IPS-18a (cell line): ENCODE data around the gene HOXA3.

Experiments
- H3K27ac ChIP-seq: one replicate; pipeline ENCODE4 v1.5.1; 2013; ENCODE audit warnings: low read length
- H3K27me3 ChIP-seq: one replicate; pipeline ENCODE4 v1.6.1; 2013; ENCODE audit warnings: mild to moderate bottlenecking, low read length; ENCODE audit not compliant: control insufficient read depth, insufficient read depth
- H3K36me3 ChIP-seq: one replicate; pipeline ENCODE4 v1.6.1; 2013; ENCODE audit warnings: low read depth, low read length; ENCODE audit not compliant: control insufficient read depth
- H3K4me1 ChIP-seq: one replicate; pipeline ENCODE4 v1.6.1; 2013; ENCODE audit warnings: low read depth, low read length; ENCODE audit not compliant: control insufficient read depth
- H3K4me3 ChIP-seq: one replicate; pipeline ENCODE4 v1.5.1; 2013; ENCODE audit warnings: low read length
- H3K9ac ChIP-seq: one replicate; pipeline ENCODE4 v1.6.1; 2013; ENCODE audit warnings: mild to moderate bottlenecking, low read length, moderate library complexity
- H3K9me3 ChIP-seq: one replicate; pipeline ENCODE4 v1.6.1; 2013; ENCODE audit warnings: low read depth, low read length; ENCODE audit not compliant: control insufficient read depth

The HOXA3 gene

GRCh38 chr7:27112361-27112760 is 40.0 kb downstream of the HOXA3 start:
- no peak overlapping the region for H3K27ac ChIP-seq

GRCh38 chr7:27111751-27112277 is 40.6 kb downstream of the HOXA3 start:
- H3K9ac ChIP-seq: no peak overlapping the region
- H3K4me1 ChIP-seq: no peaks in the 10 kb centered on the region
- H3K27ac ChIP-seq: no peak overlapping the region
- H3K36me3 ChIP-seq: no peaks in the 10 kb centered on the region
- peaks cover 97% of the 10 kb centered on the region for H3K27me3 ChIP-seq
- H3K9me3 ChIP-seq: no peaks in the 10 kb centered on the region
- no peak overlapping the region for H3K4me3 ChIP-seq

More at GRCh38 chr7:27112361-27112760, 40.0 kb downstream of the HOXA3 start:
- Histone ChIP-seq H3K36me3 (no peaks in the 10 kb centered on the region), H3K9ac (no peak overlapping the region), H3K9me3 (no peaks in the 10 kb centered on the region), H3K27me3 (peaks cover 97% of the 10 kb centered on the region), H3K4me3 (no peak overlapping the region), H3K4me1 (no peaks in the 10 kb centered on the region)

- H3K9ac ChIP-seq: no peak overlapping the region
- no peaks in the 10 kb centered on the region for H3K36me3 ChIP-seq
- H3K9me3 ChIP-seq: no peaks in the 10 kb centered on the region
- H3K4me1 ChIP-seq: no peaks in the 10 kb centered on the region
- H3K27me3 ChIP-seq: peaks cover 97% of the 10 kb centered on the region
- H3K4me3 ChIP-seq: no peak overlapping the region
- no peak overlapping the region for H3K27ac ChIP-seq
Measured at GRCh38 chr7:27111042-27111750, 41.2 kb downstream of the HOXA3 start.

GRCh38 chr7:27110186-27111031 is 42.0 kb downstream of the HOXA3 start:
- no peaks in the 10 kb centered on the region for H3K4me1 ChIP-seq
- peaks cover 97% of the 10 kb centered on the region for H3K27me3 ChIP-seq
- no peak overlapping the region for H3K9ac ChIP-seq
- H3K9me3 ChIP-seq: no peaks in the 10 kb centered on the region
- H3K4me3 ChIP-seq: peak overlapping the region; percentile 17
- no peaks in the 10 kb centered on the region for H3K36me3 ChIP-seq
- no peak overlapping the region for H3K27ac ChIP-seq

- no peak overlapping the region for H3K9ac ChIP-seq
- no peaks in the 10 kb centered on the region for H3K9me3 ChIP-seq
Measured at GRCh38 chr7:27109466-27110185, 42.8 kb downstream of the HOXA3 start.

GRCh38 chr7:27108390-27109127 is 43.8 kb downstream of the HOXA3 start:
- Histone ChIP-seq H3K9ac (no peak overlapping the region), H3K27me3 (peaks cover 100% of the 10 kb centered on the region), H3K27ac (no peak overlapping the region), H3K36me3 (no peaks in the 10 kb centered on the region), H3K4me1 (no peaks in the 10 kb centered on the region), H3K4me3 (no peak overlapping the region), H3K9me3 (no peaks in the 10 kb centered on the region)

More at GRCh38 chr7:27109466-27110185, 42.8 kb downstream of the HOXA3 start:
- Histone ChIP-seq H3K27me3 (peaks cover 97% of the 10 kb centered on the region), H3K4me3 (no peak overlapping the region), H3K27ac (no peak overlapping the region), H3K36me3 (no peaks in the 10 kb centered on the region), H3K4me1 (no peaks in the 10 kb centered on the region)

- no peak overlapping the region for H3K4me3 ChIP-seq
- no peak overlapping the region for H3K9ac ChIP-seq
Measured at GRCh38 chr7:27107391-27108381, 44.7 kb downstream of the HOXA3 start.

GRCh38 chr7:27106901-27107240 is 45.5 kb downstream of the HOXA3 start:
- Histone ChIP-seq H3K27ac (no peak overlapping the region), H3K4me1 (no peaks in the 10 kb centered on the region), H3K9ac (no peak overlapping the region), H3K4me3 (peak overlapping the region; percentile 4), H3K27me3 (peaks cover 100% of the 10 kb centered on the region), H3K36me3 (no peaks in the 10 kb centered on the region), H3K9me3 (no peaks in the 10 kb centered on the region)

More at GRCh38 chr7:27107391-27108381, 44.7 kb downstream of the HOXA3 start:
- H3K27me3 ChIP-seq: peaks cover 100% of the 10 kb centered on the region
- no peaks in the 10 kb centered on the region for H3K4me1 ChIP-seq
- no peak overlapping the region for H3K27ac ChIP-seq
- no peaks in the 10 kb centered on the region for H3K36me3 ChIP-seq
- H3K9me3 ChIP-seq: no peaks in the 10 kb centered on the region

- Histone ChIP-seq H3K9ac (no peak overlapping the region), H3K9me3 (no peaks in the 10 kb centered on the region), H3K4me3 (no peak overlapping the region), H3K27me3 (peaks cover 100% of the 10 kb centered on the region), H3K36me3 (no peaks in the 10 kb centered on the region), H3K4me1 (peaks cover under 1% of the 10 kb centered on the region), H3K27ac (no peak overlapping the region)
Measured at GRCh38 chr7:27106181-27106900, 46.0 kb downstream of the HOXA3 start.
